ENCODE measurements around the gene TSPAN9. TPM values are rescaled to one million over a fixed set of nuclear protein-coding genes. Genes with fewer than 3 reads are reported as not detected.
A peak's percentile ranks its signal among the peaks of the same experiment; 100 is the strongest.

The TSPAN9 gene
- total RNA-seq, 1 donor from 2014 or later, result 40.9 TPM

- Histone ChIP-seq H3K36me3 (ENCODE audit: insufficient read depth, low read length) (no peaks in the 10 kb centered on the region), H3K79me2 (ENCODE audit: insufficient read depth, low read length) (peaks cover 29% of the 10 kb centered on the region), H2AFZ (ENCODE audit: low read depth, low read length) (no peak overlapping the region), H3K4me3 (ENCODE audit: insufficient read depth, low read depth, low read length) (no peak overlapping the region), H3K9me3 (ENCODE audit: insufficient read depth, low read depth, low read length) (no peaks in the 10 kb centered on the region), H3K4me2 (ENCODE audit: low read length) (no peak overlapping the region), H4K20me1 (ENCODE audit: insufficient read depth, low read length) (peaks cover 85% of the 10 kb centered on the region), H3K27me3 (ENCODE audit: insufficient read depth, low read length) (peaks cover 3% of the 10 kb centered on the region), H3K9ac (ENCODE audit: low read length) (no peak overlapping the region), H3K27ac (ENCODE audit: low read depth, low read length) (no peak overlapping the region), H3K4me1 (ENCODE audit: insufficient read depth, low read length) (peaks cover 19% of the 10 kb centered on the region)
- H3K27me3 Mint-ChIP-seq (ENCODE audit: low read depth, unreplicated experiment), result peaks cover 13% of the 10 kb centered on the region
- no peak overlapping the region for H3K27ac Mint-ChIP-seq (ENCODE audit: unreplicated experiment)
- H3K4me3 Mint-ChIP-seq (ENCODE audit: unreplicated experiment), result no peak overlapping the region
- DNase-seq (ENCODE audit: low read depth) (no peak), FAIRE-seq (no peak)
- no peaks in the 10 kb centered on the region for H3K9me3 Mint-ChIP-seq (ENCODE audit: unreplicated experiment)
- TF ChIP-seq CTCF (IDR thresholded peaks at IDR 0.05; ENCODE audit: insufficient read depth, low read depth, low read length) (no peak), EZH2 (IDR thresholded peaks at IDR 0.05; ENCODE audit: insufficient read depth, low read length) (no peak)
- H3K36me3 Mint-ChIP-seq (ENCODE audit: low read depth, unreplicated experiment), result peaks cover 1% of the 10 kb centered on the region
- peaks cover 17% of the 10 kb centered on the region for H3K4me1 Mint-ChIP-seq (ENCODE audit: low read depth, unreplicated experiment)
Observed at GRCh38 chr12:3136641-3137267, 59.6 kb downstream of the TSPAN9 start.

GRCh38 chr12:3137268-3137781, 60.1 kb downstream of the TSPAN9 start:
- Mint-ChIP-seq H3K36me3 (ENCODE audit: low read depth, unreplicated experiment) (peaks cover 1% of the 10 kb centered on the region), H3K4me3 (ENCODE audit: unreplicated experiment) (no peak overlapping the region), H3K27me3 (ENCODE audit: low read depth, unreplicated experiment) (peaks cover 10% of the 10 kb centered on the region), H3K9me3 (ENCODE audit: unreplicated experiment) (no peaks in the 10 kb centered on the region), H3K4me1 (ENCODE audit: low read depth, unreplicated experiment) (peaks cover 17% of the 10 kb centered on the region), H3K27ac (ENCODE audit: unreplicated experiment) (peak overlapping the region; percentile 34)
- Histone ChIP-seq H3K4me2 (ENCODE audit: low read length) (no peak overlapping the region), H3K27ac (ENCODE audit: low read depth, low read length) (no peak overlapping the region), H3K9me3 (ENCODE audit: insufficient read depth, low read depth, low read length) (no peaks in the 10 kb centered on the region), H3K36me3 (ENCODE audit: insufficient read depth, low read length) (no peaks in the 10 kb centered on the region), H3K9ac (ENCODE audit: low read length) (no peak overlapping the region), H4K20me1 (ENCODE audit: insufficient read depth, low read length) (peaks cover 86% of the 10 kb centered on the region), H3K79me2 (ENCODE audit: insufficient read depth, low read length) (peaks cover 28% of the 10 kb centered on the region), H3K4me1 (ENCODE audit: insufficient read depth, low read length) (peaks cover 19% of the 10 kb centered on the region), H2AFZ (ENCODE audit: low read depth, low read length) (no peak overlapping the region), H3K4me3 (ENCODE audit: insufficient read depth, low read depth, low read length) (no peak overlapping the region), H3K27me3 (ENCODE audit: insufficient read depth, low read length) (no peaks in the 10 kb centered on the region)
- TF ChIP-seq EZH2 (IDR thresholded peaks at IDR 0.05; ENCODE audit: insufficient read depth, low read length) (no peak), CTCF (IDR thresholded peaks at IDR 0.05; ENCODE audit: insufficient read depth, low read depth, low read length) (no peak)
- DNase-seq (ENCODE audit: low read depth), result no peak
- FAIRE-seq, result no peak

GRCh38 chr12:3137814-3138445, 60.8 kb downstream of the TSPAN9 start:
- DNase-seq (ENCODE audit: low read depth), result no peak
- no peak for TF ChIP-seq EZH2 (IDR thresholded peaks at IDR 0.05; ENCODE audit: insufficient read depth, low read length)
- TF ChIP-seq CTCF (IDR thresholded peaks at IDR 0.05; ENCODE audit: insufficient read depth, low read depth, low read length), result no peak
- Histone ChIP-seq H3K27ac (ENCODE audit: low read depth, low read length) (no peak overlapping the region), H3K4me3 (ENCODE audit: insufficient read depth, low read depth, low read length) (no peak overlapping the region), H4K20me1 (ENCODE audit: insufficient read depth, low read length) (peaks cover 92% of the 10 kb centered on the region), H3K4me1 (ENCODE audit: insufficient read depth, low read length) (peaks cover 14% of the 10 kb centered on the region), H3K27me3 (ENCODE audit: insufficient read depth, low read length) (no peaks in the 10 kb centered on the region), H3K9ac (ENCODE audit: low read length) (no peak overlapping the region), H2AFZ (ENCODE audit: low read depth, low read length) (no peak overlapping the region), H3K4me2 (ENCODE audit: low read length) (no peak overlapping the region), H3K79me2 (ENCODE audit: insufficient read depth, low read length) (peaks cover 24% of the 10 kb centered on the region), H3K9me3 (ENCODE audit: insufficient read depth, low read depth, low read length) (no peaks in the 10 kb centered on the region), H3K36me3 (ENCODE audit: insufficient read depth, low read length) (no peaks in the 10 kb centered on the region)
- Mint-ChIP-seq H3K36me3 (ENCODE audit: low read depth, unreplicated experiment) (peaks cover 1% of the 10 kb centered on the region), H3K9me3 (ENCODE audit: unreplicated experiment) (no peaks in the 10 kb centered on the region), H3K27me3 (ENCODE audit: low read depth, unreplicated experiment) (peaks cover 14% of the 10 kb centered on the region), H3K4me1 (ENCODE audit: low read depth, unreplicated experiment) (peaks cover 14% of the 10 kb centered on the region), H3K4me3 (ENCODE audit: unreplicated experiment) (no peak overlapping the region), H3K27ac (ENCODE audit: unreplicated experiment) (no peak overlapping the region)
- FAIRE-seq, result no peak
